Esophagus muscularis mucosa (tissue), 4 donors: ENCODE measurements around the gene SMAGP.

ENCODE experiments used
- CTCF ChIP-seq, 3 experiments: fragments of 200-600 bp in 2 of 3; fragments of 450-650 bp in 1 of 3; sonication (generic) in 2 of 3; IDR thresholded peaks; one replicate each; pipeline ENCODE4 v1.5.1; 2017 to 2019; ENCODE audit warnings: antibody characterized with exemption in 3 of 3, mild to moderate bottlenecking in 2 of 3, moderate library complexity in 1 of 3
- EP300 ChIP-seq: sonication (generic); formaldehyde crosslinking; IDR thresholded peaks from one replicate; pipeline ENCODE4 v1.6.1; 2017; ENCODE audit warnings: antibody characterized with exemption
- POLR2A ChIP-seq: fragments of 450-650 bp; IDR thresholded peaks from one replicate; pipeline ENCODE4 v1.6.1; 2017; ENCODE audit warnings: antibody characterized with exemption, moderate library complexity, mild to moderate bottlenecking, low read depth
- POLR2AphosphoS5 ChIP-seq, 2 donors: sonication (generic); formaldehyde crosslinking; IDR thresholded peaks; one replicate each; pipeline ENCODE4 v1.6.1; 2017; ENCODE audit warnings: antibody characterized with exemption in 2 of 2

GRCh38 chr12:51202718-51203117 lies 67.5 kb downstream of the SMAGP start:
- TF ChIP-seq CTCF (IDR thresholded peaks at IDR 0.05), result no peak
- no peak for TF ChIP-seq EP300
- TF ChIP-seq POLR2AphosphoS5 (IDR thresholded peaks at IDR 0.05), result no peak
- no peak for TF ChIP-seq POLR2A
